Prostate gland (tissue), 2 donors: ENCODE data around the gene SLC22A17. TPM values are rescaled to one million over a fixed set of nuclear protein-coding genes. Genes with fewer than 3 reads are reported as not detected.
"Not testable (repeated sequence)": the region's sequence is repeated elsewhere in the genome, so short reads cannot be mapped to it uniquely, and the experiment has no call there.

ENCODE experiments used
- DNase-seq: peaks from one replicate; pipeline ENCODE4 v3.0.0-alpha.2; 2019; ENCODE audit warnings: low spot score
- H3K27ac ChIP-seq, 2 donors: fragments of 200-600 bp; sonication (generic); 2 replicates each; pipeline ENCODE4 v1.5.1; 2017 to 2019
- H3K27me3 ChIP-seq: fragments of 200-600 bp; sonication (generic); replicated peaks from 2 replicates; pipeline ENCODE4 v1.5.1; 2019; ENCODE audit not compliant: insufficient read depth
- H3K36me3 ChIP-seq, 2 donors: fragments of 200-600 bp; sonication (generic); 1 replicate in 1 of 2; 2 replicates in 1 of 2; pipeline versions ENCODE4 v1.5.1 to v1.8.1; 2017 to 2019
- H3K4me1 ChIP-seq: fragments of 200-600 bp; sonication (generic); replicated peaks from 2 replicates; pipeline ENCODE4 v1.5.1; 2019
- H3K4me3 ChIP-seq, 2 donors: fragments of 200-600 bp; sonication (generic); 2 replicates each; pipeline ENCODE4 v1.5.1; 2017 to 2019
- H3K9me3 ChIP-seq: fragments of 200-600 bp; sonication (generic); 2 replicates; pipeline ENCODE4 v1.5.1; 2017
- POLR2A ChIP-seq: fragments of 450-650 bp; IDR thresholded peaks from one replicate; pipeline ENCODE4 v1.6.1; 2016; ENCODE audit warnings: antibody characterized with exemption, mild to moderate bottlenecking
- POLR2AphosphoS5 ChIP-seq: sonication (generic); formaldehyde crosslinking; IDR thresholded peaks from one replicate; pipeline ENCODE4 v1.6.1; 2017; ENCODE audit warnings: antibody characterized with exemption
- WGBS: methylation state at CpG from one replicate; pipeline ENCODE4 v1.1.5; 2018; 5-methylcytosine and 5-hydroxymethylcytosine counted together
- intact Hi-C: fragments of 100-400 bp; cut with DNase I; formaldehyde crosslinking; loops from one replicate; pipeline ENCODE4 v1.14.2; 2022
- total RNA-seq, 2 donors: library from RNA; depleted of rRNA; stranded (reverse); fragments of >200 nt; gene quantifications; one replicate each; pipeline ENCODE4 v1.1.0, GENCODE V29; 2016
- TF ChIP-seq, protein P1 (sequence below), 4 experiments: fragments of 200-600 bp in 2 of 4; fragments of 450-650 bp in 2 of 4; sonication (generic) in 2 of 4; IDR thresholded peaks; 1 replicate in 3 of 4; 2 replicates in 1 of 4; pipeline ENCODE4 v1.5.1; 2016 to 2019; ENCODE audit warnings: antibody characterized with exemption in 4 of 4, mild to moderate bottlenecking in 2 of 4, moderate library complexity in 2 of 4

SLC22A17 gene
- total RNA-seq, 2 donors from 2014 or later: 207 to 351 TPM

DNA sequence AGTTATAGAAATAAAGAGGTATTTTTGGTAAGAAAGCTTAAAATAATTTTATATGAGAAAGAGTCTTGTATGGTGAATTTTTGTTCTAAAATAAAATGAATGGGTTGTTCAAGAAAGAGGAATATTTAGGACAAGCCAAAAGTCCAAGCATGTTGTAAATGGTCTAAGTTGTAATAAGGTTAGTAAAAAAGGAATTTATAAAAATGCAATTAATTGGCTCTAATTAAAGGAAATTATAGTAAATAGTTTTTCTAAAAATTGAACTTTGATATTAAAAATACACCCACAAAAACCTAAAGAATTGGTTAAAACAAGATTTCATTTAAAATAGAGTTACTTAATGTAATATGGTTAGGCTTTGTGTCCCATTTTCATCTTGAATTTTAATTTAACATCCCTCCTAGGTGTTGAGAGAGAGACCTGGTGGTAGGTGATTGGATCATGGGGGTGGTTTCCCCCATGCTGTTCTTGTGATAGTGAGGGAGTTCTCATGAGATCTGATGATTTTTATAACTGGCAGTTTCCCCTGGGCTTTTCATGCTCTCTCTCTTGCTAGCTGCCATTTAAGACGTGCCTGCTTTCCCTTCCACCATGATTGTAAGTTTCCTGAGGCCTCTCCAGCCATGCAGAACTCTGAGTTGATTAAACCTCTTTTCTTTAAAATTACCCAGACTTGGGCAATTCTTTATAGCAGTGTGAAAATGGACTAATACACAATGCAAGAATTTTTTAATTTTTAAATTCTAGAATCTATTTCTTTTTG is 13.0 kb downstream of the SLC22A17 start:
- DNase-seq: no peak
- no peaks in the 10 kb centered on the region for H3K36me3 ChIP-seq
- intact Hi-C loops: no loop called here
- H3K27me3 ChIP-seq: no peaks in the 10 kb centered on the region
- whole genome bisulfite sequencing: 86% methylated on average over 1 of the region's 1 CpG
- no peaks in the 10 kb centered on the region for H3K4me1 ChIP-seq
- H3K27ac ChIP-seq: no peak overlapping the region
- H3K4me3 ChIP-seq: no peak overlapping the region
- TF ChIP-seq, protein P1, sequence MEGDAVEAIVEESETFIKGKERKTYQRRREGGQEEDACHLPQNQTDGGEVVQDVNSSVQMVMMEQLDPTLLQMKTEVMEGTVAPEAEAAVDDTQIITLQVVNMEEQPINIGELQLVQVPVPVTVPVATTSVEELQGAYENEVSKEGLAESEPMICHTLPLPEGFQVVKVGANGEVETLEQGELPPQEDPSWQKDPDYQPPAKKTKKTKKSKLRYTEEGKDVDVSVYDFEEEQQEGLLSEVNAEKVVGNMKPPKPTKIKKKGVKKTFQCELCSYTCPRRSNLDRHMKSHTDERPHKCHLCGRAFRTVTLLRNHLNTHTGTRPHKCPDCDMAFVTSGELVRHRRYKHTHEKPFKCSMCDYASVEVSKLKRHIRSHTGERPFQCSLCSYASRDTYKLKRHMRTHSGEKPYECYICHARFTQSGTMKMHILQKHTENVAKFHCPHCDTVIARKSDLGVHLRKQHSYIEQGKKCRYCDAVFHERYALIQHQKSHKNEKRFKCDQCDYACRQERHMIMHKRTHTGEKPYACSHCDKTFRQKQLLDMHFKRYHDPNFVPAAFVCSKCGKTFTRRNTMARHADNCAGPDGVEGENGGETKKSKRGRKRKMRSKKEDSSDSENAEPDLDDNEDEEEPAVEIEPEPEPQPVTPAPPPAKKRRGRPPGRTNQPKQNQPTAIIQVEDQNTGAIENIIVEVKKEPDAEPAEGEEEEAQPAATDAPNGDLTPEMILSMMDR (IDR thresholded peaks at IDR 0.05): no peak
- TF ChIP-seq POLR2AphosphoS5 (no peak), POLR2A (no peak)
- no peaks in the 10 kb centered on the region for H3K9me3 ChIP-seq

DNA sequence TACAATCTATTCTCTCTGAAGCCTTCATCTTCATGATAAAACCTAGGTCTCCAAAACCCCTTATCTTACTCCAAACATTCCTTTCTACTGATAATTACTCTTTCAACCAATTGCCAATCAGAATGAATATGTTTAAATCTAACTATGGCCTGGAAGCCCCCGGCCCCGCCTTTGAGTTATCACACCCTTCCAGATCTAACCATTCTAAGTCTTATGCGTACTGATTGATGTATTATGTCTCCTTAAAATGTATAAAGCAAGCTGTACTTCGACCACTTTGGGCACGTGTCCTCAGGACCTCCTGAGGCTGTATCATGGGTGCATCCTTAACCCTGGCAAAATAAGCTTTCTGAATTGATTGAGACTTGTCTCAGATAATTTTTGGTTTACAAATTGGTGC is 17.1 kb downstream of the SLC22A17 start:
- H3K4me3 ChIP-seq: no peak overlapping the region
- intact Hi-C loops: no loop called here
- H3K9me3 ChIP-seq: no peaks in the 10 kb centered on the region
- H3K27ac ChIP-seq: no peak overlapping the region
- TF ChIP-seq POLR2AphosphoS5: no peak
- TF ChIP-seq POLR2A: no peak
- TF ChIP-seq, protein P1 (IDR thresholded peaks at IDR 0.05): no peak
- H3K4me1 ChIP-seq: no peaks in the 10 kb centered on the region
- 93% methylated on average over 5 of the region's 5 CpGs for WGBS
- H3K27me3 ChIP-seq: no peaks in the 10 kb centered on the region
- H3K36me3 ChIP-seq: no peaks in the 10 kb centered on the region
- DNase-seq: no peak

DNA sequence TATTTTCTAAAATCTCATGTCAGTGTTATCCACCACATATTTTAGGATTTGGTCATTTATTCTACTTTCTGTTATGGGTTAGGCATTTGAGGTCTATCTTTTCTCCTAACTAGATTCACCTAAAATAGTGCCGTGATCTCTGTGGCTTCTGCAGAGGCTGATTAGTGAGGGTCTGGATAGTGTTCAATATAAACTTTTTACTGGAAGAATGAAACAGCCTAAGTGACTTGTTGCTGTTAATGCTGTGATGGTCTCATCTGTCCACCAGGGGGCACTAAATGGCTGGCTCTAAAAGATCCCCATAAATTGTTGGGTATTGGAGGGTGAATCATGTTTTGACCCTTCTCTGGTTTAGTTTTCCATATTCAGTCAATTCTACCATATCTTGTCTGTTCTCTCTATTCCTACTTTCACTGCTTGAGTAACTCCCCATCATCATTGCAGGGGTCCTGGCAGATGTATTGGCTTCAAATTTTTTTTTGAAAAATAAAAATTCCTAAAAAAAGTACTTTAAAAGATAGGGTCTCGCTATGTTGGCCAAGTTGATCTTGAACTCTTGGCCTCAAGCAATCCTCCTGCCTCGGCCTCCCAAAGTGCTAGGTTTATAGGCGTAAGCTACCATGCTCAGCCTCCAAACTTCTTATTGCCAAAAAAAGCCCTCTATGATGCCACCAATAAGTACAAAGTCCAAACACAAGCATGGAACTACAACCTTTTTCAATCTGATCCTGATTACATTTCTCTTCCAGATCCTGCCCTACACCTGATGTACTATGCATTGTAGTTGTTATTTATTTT is 24.5 kb downstream of the SLC22A17 start:
- Histone ChIP-seq H3K27me3 (no peaks in the 10 kb centered on the region), H3K4me3 (no peak overlapping the region), H3K4me1 (no peaks in the 10 kb centered on the region), H3K9me3 (no peaks in the 10 kb centered on the region), H3K36me3 (peaks cover 0 to 7% of the 10 kb centered on the region in 2 donors), H3K27ac (peak overlapping the region; percentile 37 to 78)
- peak; percentile 82 for DNase-seq
- 42% methylated on average over 4 of the region's 4 CpGs for WGBS
- TF ChIP-seq POLR2A: no peak
- TF ChIP-seq, protein P1 (IDR thresholded peaks at IDR 0.05): peak; percentile 87 to 98 (median 92)
- peak; percentile 73 for TF ChIP-seq POLR2AphosphoS5
- intact Hi-C loops: loop anchor here (1.0 to 10.0 kb wide), 2 partner anchors 52 to 237 kb away; partner anchors contain the start of gene AP1G2

DNA sequence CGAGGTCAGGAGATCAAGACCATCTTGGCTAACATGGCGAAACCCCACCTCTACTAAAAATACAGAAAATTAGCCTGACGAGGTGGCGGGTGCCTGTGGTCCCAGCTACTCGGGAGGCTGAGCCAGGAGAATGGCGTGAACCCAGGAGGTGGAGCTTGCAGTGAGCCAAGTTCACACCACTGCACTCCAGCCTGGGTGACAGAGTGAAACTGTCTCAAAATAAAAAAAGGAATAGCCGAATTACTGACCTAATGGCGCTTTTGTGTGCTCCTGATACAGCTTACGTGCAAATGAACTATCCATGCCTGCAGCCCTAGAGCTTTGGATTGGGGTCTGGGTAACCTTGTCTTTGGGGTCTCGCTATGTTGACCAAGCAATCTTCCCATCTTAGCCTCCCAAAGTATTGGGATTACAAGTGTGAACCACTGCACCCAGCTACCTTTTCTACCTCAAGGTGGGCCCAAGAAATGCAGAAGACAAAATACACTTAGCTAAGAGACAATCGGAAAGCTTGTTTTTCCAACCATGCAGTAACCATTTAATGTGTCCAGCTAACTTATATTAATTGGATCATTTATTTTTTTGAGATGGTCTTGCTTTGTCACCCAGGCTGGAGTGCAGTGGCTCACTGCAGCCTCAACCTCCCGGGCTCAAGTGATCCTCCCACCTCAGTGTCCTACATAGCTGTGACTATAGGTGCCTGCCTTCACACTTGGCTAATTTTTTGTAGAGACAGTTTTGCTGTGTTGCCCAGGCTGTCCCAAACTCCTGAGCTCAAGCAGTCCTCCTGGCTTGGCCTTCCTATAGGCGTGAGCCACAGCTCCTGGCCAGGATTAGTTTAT is 26.0 kb downstream of the SLC22A17 start:
- no peak for TF ChIP-seq POLR2A
- TF ChIP-seq, protein P1 (IDR thresholded peaks at IDR 0.05): no peak
- no peak for TF ChIP-seq POLR2AphosphoS5
- DNase-seq: no peak
- no peaks in the 10 kb centered on the region for H3K4me1 ChIP-seq
- H3K27me3 ChIP-seq: no peaks in the 10 kb centered on the region
- H3K36me3 ChIP-seq: peaks cover 0 to 7% of the 10 kb centered on the region in 2 donors
- WGBS: 73% methylated on average over 13 of the region's 13 CpGs
- intact Hi-C loops: loop anchor here (10.0 kb wide), 1 partner anchor 238 kb away; the partner anchor contains the start of gene AP1G2
- no peak overlapping the region for H3K4me3 ChIP-seq
- no peaks in the 10 kb centered on the region for H3K9me3 ChIP-seq
- H3K27ac ChIP-seq: no peak overlapping the region

DNA sequence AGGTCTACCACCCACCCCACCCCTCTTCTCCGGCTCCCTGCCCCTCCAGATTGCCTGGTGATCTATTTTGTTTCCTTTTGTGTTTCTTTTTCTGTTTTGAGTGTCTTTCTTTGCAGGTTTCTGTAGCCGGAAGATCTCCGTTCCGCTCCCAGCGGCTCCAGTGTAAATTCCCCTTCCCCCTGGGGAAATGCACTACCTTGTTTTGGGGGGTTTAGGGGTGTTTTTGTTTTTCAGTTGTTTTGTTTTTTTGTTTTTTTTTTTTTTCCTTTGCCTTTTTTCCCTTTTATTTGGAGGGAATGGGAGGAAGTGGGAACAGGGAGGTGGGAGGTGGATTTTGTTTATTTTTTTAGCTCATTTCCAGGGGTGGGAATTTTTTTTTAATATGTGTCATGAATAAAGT is 26.9 kb downstream of the SLC22A17 start:
- DNase-seq, H3K4me3 ChIP-seq, H3K27ac ChIP-seq, H3K27me3 ChIP-seq, H3K4me1 ChIP-seq, H3K9me3 ChIP-seq, H3K36me3 ChIP-seq: not testable (repeated sequence)
- WGBS: 92% methylated on average over 5 of the region's 5 CpGs
- intact Hi-C loops: loop anchor here (10.0 kb wide), 1 partner anchor 239 kb away; the partner anchor contains the start of gene AP1G2
